ENCODE data around the gene TADA1.
"Not testable (repeated sequence)": the region's sequence is repeated elsewhere in the genome, so short reads cannot be mapped to it uniquely, and the experiment has no call there.

The TADA1 gene

GRCh38 chr1:166889776-166890175 lies 13.7 kb upstream of the TADA1 start:
- DNase-seq (ENCODE audit: low spot score), result no peak

DNA sequence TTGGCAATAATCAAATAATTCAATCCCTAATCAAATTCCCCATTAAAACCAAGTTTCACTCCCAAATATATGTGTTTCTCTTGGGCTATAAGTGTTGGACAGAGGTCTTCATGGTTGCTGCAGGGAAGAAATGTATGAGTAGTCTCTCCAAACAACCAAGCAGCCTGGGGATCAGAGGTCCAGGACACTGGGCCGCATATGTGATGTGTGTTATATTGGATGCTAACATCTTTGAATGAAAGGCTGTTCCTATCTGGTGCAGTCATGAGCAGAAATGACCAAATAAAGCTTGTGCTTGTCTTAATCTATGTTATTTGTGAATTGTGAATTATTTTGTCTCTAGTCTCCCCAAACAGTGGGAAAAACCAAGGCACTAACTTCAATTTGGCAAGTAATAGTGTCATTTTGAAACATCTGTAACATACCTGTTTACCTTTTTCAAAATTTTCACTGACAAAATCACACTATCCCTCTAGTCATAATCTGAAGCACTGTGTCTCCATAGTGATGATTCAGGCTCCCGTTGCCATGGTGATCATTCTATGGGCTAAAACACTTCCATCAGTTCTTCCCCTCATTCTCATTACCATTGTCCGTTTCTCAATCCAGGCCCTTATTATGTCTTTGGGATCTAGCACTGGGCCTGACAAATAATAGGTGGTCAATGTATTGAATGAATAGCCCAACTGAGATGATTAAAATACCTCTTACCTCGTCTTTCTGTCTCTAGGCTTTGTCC lies 12.5 kb upstream of the TADA1 start:
- no peak for DNase-seq (ENCODE audit: low spot score)

DNA sequence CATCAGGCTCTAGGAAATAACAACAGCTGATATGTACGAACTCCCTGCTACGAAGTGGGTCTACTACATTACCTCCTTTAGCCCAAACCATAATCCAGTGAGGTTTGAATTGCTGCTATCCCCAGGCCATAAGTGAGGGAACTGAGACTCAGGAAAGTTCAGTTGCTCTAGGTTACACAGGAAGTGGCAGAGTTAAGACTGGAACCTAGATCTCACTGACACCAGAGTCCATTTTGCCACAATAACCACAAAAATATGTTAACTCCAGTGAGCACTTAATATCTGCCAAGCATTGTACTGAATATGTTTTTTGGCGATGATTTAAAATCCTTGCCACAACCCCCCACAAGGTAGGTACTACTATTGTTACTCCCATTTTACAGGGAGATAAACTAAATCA lies 8.9 kb upstream of the TADA1 start:
- no peak for DNase-seq (ENCODE audit: low spot score)

DNA sequence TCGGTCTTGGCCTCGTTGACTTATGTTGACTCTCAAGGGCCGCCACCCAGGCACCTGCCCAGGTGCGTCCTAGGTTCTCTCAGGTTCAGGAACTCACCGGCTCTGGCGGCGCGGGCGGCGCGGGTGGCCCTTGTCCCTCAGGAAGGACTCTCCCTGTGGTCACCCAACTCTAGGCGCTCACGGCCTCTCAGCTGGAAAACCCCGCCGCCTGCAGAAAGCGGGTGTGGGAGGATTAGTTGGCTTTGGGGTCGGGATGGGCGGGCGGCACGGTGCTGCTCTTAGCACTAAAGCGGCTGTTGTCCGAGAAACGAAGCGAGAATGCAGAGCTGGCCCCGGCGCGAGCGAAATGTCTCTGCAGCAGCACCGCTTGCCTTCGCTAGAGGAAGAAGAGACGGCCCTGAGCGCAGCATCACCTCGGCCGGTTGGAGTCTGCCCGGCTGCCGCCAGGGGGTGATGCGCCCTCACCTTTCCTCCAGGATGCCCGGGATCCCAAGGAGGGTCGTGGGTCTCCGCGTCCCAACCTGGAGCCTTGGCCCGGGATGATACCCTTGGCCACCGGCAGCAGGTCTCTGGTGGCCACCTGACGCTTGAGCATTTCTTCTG lies 8.1 kb upstream of the TADA1 start:
- peak; percentile 91 for DNase-seq (ENCODE audit: low spot score)

DNA sequence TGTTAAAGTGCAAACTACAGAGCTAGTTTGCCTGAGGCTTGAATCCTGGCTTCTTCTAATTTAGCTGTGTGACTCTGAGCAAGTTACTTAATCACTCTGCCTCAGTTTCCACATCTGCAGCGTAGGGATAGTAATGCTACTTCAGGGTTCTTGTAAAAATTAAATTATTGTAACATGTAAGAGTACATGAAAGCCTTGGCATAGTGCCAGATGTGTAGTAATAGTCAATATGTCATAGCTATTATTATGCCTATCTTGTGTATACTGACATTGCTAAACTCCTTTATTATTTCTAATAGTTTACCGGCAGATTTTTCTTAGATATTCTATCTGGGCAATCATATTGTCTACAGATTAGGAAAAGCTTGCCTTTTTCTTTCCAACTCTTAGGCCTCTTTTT lies 6.8 kb upstream of the TADA1 start:
- DNase-seq (ENCODE audit: low spot score), result no peak

GRCh38 chr1:166878173-166878917 lies 2.3 kb upstream of the TADA1 start:
- not testable (repeated sequence) for DNase-seq (ENCODE audit: low spot score)

GRCh38 chr1:166876540-166876838 lies 425 bp upstream of the TADA1 start:
- no peak for DNase-seq (ENCODE audit: low spot score)

- no peak for DNase-seq (ENCODE audit: low spot score)
Observed at GRCh38 chr1:166875302-166875733, 746 bp downstream of the TADA1 start.

- DNase-seq (ENCODE audit: low spot score), result no peak
Observed at GRCh38 chr1:166874464-166874863, 1.6 kb downstream of the TADA1 start.

DNA sequence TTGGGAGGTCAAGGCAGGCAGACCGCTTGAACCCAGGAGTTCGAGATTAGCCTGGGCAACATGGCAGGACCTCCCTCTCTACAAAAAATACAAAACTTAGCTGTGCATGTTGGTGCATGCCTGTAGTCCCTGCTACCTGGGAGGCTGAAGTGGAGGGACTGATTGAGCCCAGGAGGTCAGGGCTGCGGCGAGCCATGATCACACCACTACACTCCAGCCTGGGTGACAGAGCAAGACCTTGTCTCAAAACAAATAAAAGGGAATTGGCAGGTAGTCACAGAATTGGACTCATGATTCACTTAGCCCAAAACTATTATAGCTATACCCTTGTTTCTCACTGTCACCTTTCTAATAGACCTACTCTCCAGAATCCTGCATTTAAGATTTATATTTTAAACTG lies 5.5 kb downstream of the TADA1 start:
- DNase-seq (ENCODE audit: low spot score), result no peak

DNA sequence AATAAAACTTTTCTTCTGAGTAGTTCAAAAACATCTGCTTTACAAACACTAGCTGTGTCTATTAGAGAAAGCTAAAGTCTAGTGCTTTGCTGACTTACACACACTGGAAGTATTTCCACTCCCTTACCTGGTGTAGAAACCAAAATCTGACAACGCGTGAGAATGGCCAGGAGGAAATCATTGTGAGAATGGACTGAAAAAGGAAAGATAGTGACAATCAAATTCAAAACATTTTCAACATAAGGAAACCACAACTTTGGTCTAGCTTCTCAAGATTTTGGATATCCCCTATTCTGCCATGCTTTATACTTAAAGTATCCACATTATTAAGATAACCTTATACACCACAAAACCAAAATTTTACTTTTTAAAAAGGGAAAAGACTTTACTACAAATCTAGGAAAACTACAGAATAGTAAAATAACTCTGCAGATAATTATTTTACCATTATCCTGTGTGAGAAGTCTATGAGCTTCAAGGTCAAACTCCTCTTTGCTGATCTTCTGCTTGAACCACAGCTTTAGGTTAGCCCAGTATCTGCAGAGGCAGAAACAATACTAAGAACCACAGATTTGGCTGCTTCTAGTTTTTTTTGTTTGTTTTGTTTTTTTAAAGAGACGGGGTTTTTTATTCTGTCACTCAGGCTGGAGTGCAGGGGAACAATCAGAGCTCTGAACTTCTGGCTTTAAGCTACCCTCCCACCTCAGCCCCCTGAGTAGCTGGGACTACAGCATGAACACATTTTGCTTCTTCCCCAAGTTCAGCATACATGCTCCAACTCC lies 6.6 kb downstream of the TADA1 start:
- DNase-seq (ENCODE audit: low spot score), result no peak

DNA sequence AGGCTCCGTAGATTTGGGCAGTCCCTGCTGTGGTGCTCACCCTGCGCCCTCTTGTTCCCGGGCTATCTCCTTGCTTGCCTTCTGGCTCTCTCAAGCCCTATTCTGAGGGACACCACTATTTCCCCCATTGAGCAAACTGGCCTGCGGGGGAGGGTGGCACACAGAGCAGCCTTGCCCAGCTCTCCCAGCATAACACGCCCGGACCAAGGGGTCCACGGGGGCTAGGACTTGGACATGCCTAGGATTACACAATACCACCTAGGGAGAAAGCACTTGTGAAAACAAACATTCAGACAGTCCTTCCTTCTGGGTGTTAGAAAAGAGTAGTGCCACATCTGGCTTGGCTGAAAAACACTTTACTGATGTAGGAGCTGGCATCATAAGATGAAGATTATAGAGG lies 7.4 kb downstream of the TADA1 start:
- DNase-seq (ENCODE audit: low spot score), result no peak

- DNase-seq (ENCODE audit: low spot score), result no peak
Observed at GRCh38 chr1:166865926-166866325, 10.1 kb downstream of the TADA1 start.

DNA sequence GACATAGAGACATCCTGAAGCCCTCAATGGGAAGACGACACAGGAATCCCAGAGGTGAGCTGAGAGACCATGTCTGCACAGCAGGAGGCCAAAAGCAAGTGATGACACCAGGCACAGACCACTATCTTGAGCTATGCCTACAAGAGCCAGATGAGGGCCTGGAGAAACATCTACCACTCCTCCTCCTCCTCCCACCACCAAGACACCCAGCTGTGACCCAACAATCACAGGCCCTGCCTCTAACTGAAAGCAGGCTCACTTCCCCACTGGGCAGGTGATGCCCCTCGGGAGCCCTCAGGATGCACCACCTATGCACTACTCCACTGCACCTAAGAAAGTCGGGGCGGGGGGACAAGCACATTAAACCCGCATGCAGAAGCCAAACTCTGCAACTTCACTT lies 16.5 kb downstream of the TADA1 start:
- no peak for DNase-seq (ENCODE audit: low spot score)

GRCh38 chr1:166858726-166859419 lies 17.2 kb downstream of the TADA1 start:
- no peak for DNase-seq (ENCODE audit: low spot score)

GRCh38 chr1:166857995-166858394 lies 18.1 kb downstream of the TADA1 start:
- no peak for DNase-seq (ENCODE audit: low spot score)

GRCh38 chr1:166855558-166855957 lies 20.5 kb downstream of the TADA1 start:
- no peak for DNase-seq (ENCODE audit: low spot score)

DNA sequence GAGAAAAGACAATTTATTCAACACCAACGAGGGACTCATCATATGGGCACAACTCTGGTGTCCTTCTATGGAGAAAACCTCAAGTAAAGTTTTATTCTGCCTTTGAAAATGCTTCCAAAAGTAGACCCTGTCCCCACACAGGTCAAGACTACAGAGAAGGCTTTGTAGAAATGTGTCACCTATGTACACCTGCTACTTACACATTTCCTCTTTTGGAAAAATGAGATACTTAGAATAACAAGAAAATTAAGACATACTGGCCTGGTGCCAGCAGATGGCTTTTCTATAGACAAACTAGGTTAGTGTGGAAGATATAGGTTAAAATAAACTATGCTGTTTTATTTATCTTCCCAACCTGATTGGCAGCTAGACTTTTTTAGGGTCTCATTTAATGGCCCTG lies 23.1 kb downstream of the TADA1 start:
- DNase-seq (ENCODE audit: low spot score), result no peak

DNA sequence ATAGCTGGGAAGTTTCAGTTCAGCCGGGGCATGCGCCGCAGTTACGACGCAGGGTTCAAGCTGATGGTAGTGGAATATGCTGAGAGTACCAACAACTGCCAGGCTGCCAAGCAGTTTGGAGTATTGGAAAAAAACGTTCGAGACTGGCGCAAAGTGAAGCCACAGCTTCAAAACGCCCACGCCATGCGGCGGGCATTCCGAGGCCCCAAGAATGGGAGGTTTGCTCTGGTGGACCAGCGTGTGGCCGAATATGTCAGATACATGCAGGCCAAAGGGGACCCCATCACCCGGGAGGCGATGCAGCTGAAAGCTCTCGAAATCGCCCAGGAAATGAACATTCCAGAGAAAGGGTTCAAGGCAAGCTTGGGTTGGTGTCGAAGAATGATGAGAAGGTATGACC lies 26.9 kb downstream of the TADA1 start:
- no peak for DNase-seq (ENCODE audit: low spot score)

DNA sequence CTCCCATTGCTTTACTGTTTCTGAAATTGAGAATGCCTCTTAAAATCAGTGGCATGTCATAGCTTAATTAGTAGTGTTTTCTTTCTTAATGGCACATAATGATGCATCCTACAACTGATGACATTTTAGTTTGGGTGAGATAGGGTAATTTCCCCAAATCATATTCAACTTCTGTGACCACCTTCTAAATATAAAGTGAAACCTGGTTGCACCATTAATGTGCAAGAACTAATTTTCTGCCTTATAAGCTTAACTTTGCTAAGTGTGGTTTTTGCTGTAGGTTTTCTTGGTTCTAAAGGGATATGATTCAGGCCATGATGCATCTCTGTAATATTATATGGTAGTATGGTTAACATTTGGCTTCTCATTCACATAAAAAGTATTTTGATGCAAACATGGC lies 27.9 kb downstream of the TADA1 start:
- DNase-seq (ENCODE audit: low spot score), result no peak

DNA sequence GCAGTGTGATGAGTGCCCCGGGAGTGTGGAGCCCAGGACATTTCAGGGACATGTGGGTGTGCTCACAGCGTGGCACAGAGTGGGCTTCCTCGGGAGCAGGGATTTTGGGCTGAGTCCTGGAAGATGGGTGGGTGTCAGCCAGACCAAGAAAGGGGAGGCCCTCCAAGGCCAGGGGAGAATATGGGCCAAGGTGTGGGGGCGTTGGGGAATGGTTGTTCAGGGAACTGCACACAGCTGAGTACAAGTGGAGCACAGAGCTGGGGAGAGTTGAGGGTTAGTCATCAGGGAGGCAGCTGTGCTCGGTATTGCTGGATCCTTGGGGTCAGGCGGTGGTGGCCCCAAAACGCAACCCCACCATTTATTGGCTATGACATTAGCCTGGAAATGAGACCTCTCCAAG lies 31.3 kb downstream of the TADA1 start:
- no peak for DNase-seq (ENCODE audit: low spot score)
